Kidney capillary endothelial cell (primary cell): ENCODE data around the gene DMAC2.
"Not testable (repeated sequence)": the region's sequence is repeated elsewhere in the genome, so short reads cannot be mapped to it uniquely, and the experiment has no call there.

Experiments
- DNase-seq: peaks from one replicate; pipeline ENCODE4 v3.0.0-alpha.2; 2018; ENCODE audit warnings: low spot score

Gene DMAC2

GRCh38 chr19:41439441-41440222, at the start of gene DMAC2:
TSS of gene DMAC2 (minus strand) at chr19:41439912. CDS start at chr19:41439899, 13 bp downstream.
- DNase-seq, result peak; percentile 97

- DNase-seq, result not testable (repeated sequence)
These were observed 47.2 kb upstream of the DMAC2 start for GRCh38 chr19:41486953-41487352.

DNA sequence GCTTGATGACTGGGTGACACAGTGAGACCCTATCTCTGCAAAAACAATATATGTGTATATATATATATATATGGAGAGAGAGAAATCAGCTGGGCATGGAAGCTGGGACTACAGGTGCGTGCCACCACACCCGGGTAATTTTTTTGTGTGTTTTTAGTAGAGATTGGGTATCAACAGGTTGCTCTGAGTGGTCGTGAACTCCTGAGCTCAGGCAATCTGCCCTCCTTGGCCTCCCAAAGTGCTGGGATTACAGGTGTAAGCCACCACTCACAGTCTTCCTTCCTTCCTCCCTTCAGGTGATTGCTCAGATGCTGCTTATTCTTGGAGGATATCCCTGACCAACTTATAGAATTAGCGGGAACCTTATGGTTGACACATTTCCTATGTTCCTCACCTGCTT, 45.1 kb upstream of the DMAC2 start:
- no peak for DNase-seq

- DNase-seq, result peak; percentile 38
These were observed 40.6 kb upstream of the DMAC2 start for GRCh38 chr19:41480336-41480735.

GRCh38 chr19:41479757-41480191, 40.1 kb upstream of the DMAC2 start:
- DNase-seq, result peak; percentile 90

DNA sequence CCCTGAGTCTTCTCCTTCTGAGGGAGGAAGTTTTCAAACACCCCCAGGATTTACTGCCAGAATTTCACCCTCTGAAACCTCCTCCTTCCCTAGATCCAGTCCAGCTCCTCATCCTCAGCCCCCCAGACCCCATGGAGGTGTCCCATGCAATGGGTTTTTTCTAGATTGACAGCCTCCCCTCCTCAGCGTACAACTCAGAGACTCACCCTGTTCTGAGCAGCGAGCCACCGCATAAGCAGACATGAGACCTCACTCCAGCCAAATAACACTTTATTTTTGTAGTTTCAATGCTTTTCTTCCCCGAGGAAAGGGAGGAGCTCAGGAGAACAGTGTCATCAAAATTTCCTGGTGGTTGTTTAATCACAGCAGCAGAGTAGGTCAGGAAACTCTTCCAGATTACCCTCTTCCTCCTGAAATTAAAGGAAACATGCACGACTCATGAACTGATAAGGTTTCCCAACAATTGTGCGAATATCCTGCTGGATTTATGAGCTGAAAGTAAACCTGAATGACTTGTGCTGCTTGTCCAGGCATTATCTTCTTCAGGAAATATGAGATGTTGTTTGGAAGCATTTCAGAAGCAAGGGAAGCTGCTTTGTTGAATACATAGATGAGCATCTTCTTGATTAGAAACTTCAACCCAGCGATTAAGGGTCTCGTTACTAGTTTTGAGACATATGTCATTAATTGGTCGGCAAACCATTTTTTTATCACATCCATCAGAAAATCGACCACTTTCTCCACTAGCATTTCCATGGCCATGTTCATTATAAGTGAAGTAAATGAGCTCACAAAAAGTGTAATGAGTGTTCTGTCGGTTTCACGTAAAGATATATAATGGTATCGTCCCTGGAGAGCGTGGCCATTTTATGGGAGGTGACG, 39.4 kb upstream of the DMAC2 start:
- DNase-seq, result peak; percentile 79

DNA sequence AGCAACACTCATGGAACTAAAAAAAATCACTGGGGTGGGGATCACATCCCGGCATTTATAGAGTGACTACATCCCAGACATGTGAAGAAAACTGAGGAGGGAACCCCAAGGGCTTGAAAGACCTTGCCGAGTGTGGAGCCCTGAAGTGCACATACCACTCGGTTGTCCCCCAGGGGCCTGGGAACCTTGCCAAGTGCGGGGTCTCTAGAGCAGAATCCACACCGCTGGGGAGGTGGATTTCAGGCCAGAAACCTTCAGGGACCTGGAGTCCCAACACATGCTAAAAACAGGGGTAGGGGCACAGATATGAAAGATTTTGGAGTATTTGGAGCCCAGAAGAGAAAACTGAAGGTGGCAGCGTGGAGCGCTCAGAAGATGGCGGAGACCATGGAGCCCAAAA, 38.5 kb upstream of the DMAC2 start:
- no peak for DNase-seq

DNA sequence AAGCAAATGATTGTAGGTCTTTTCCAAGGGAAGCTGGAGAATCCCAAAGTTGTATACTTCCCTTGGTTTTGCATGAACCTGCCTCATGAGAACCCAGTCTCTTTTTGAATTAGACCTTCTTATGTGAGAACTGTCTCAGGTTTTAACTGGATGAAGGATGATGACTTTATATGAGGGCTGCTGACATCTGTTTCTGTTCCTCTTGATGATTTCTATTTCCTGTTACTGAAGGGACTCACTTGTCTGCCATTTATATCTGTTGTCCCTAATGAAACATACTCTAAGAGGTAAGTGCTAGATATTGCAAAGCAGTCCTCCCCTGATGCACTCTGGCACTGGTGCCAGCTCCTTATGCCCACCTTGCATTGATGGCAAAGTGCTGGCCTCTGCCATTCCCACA, 36.9 kb upstream of the DMAC2 start:
- DNase-seq, result no peak

DNA sequence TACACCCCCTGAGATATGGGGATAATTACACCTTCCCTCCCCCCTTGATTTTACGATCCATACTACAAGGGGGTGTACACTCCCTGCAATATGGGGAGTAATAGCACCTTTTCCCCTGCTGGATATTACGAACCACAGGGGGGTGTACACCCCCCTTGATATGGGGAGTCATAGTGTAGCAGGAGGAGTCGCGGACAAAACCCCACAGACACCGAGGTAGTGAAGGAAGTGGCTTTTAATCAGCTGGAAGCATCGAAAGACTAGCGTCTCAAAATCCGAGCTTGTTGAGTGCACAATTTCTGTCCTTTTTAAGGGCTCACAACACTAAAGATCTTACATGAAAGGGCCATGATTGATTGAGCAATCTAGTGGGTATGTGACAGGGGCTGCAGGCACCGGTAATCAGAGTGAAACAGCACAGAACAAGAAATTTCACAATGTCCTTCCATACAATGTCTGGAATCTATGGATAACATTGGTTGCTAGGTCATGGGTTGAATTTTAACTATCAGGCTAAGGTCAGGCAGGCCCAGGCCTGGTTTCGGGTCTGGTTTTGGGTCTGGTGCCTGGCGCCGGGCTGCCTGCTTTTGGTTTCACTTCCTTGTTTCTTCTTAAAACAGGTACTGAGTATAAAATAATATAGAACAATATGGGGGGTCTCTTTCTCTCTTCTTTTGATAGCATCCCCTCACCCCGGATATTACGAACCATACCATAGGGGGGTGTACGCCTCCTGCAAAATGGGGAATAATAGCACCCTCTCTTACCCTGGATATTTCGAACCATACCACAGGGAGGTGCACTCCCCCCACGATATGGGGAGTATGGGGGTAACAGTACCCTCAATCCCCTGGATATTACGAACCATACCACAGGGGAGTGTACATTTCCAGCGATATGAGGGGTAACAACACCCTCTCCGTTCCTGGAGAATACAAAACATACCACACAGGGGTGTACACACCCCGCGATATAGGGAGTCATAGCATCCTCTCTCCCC, 23.8 kb upstream of the DMAC2 start:
- DNase-seq, result not testable (repeated sequence)

DNA sequence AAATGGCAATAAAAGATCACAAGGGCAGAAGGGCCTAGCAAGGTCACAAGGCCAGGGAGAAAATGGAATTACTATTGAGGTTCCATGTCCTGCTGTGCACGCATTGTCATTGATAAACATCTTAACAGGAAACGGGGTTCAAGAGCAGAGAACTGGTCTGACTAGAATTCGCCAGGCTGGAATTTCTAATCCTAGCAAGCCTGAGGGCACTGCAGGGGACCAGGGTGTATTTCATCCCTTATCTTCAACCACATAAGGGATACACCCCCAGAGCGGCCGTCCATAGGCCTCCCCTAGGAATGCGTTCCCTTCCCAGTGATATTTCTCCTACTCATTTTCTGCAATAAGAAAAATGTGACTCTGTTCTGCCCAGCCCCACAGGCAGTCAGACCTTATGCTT, 22.8 kb upstream of the DMAC2 start:
- no peak for DNase-seq

GRCh38 chr19:41457241-41457640, 17.5 kb upstream of the DMAC2 start:
- no peak for DNase-seq

DNA sequence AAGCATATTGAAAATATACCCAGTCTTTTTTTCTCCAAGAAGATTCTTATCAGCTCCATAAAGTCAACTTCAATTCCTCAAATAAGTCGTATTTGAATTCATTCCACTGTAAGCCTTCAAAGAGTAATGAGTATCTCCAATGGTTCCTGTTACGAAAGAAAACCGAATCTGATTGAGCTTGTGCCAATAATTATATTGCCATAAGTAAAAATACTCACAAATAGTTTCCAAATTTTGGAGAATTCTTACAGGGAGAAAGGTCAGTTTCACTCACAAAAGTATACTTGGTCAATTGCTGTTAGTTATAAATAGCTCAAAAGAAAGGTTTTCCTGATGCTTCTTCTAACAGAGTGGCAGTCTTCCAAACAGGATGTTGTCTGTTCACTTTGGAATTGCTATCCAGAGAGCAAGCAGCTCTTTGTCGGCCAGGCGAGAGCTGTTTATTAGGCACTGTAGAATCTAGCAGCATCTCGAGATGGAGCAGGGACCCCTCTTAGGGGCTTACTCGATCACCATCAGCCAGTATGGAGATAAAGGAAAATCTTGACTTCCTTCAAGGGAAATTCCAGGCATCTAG, 16.7 kb upstream of the DMAC2 start:
- DNase-seq, result peak; percentile 73

GRCh38 chr19:41455936-41456335, 16.2 kb upstream of the DMAC2 start:
- no peak for DNase-seq

GRCh38 chr19:41452584-41453275, 13.0 kb upstream of the DMAC2 start:
- DNase-seq, result no peak

GRCh38 chr19:41449865-41450178, 10.1 kb upstream of the DMAC2 start:
- DNase-seq, result no peak

- peak; percentile 79 for DNase-seq
These were observed 9.6 kb upstream of the DMAC2 start for GRCh38 chr19:41449079-41449864.

GRCh38 chr19:41447732-41448332, 8.1 kb upstream of the DMAC2 start:
- DNase-seq, result no peak

GRCh38 chr19:41445575-41445974, 5.9 kb upstream of the DMAC2 start:
- DNase-seq, result no peak

DNA sequence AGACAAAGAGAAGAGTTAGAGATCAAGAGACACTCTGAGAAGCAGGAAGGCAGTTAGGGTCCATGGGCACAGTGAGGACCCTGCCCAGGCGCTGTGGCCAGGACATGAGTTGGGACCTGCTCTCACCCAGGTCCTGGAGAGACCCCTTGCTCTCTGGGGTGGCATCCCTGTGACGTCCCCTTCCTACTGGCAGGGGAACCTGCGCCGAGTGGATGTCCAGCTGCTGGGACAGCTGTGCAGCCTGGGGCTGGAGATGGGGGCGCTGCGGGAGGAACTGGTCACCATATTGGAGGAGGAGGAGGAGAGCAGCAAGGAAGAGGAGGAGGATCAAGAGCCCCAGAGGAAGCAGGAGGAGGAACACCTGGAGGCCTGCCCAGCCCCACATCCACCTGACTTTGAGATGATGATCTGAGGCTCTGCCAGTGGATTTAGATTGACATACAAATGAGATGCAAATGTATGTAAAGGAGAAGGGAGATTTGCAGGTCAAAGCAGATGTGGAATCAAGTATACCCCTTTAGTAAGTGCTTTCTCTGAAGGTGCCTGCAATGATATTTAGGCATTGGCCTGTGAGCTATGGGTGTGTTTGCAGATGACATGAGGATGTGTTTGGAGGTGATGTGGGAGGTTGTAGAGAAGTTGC, 4.2 kb upstream of the DMAC2 start:
- DNase-seq, result no peak
